Measurements from ENCODE around the gene ATP13A2.
"Not testable (repeated sequence)": the region's sequence is repeated elsewhere in the genome, so short reads cannot be mapped to it uniquely, and the experiment has no call there.

DNA sequence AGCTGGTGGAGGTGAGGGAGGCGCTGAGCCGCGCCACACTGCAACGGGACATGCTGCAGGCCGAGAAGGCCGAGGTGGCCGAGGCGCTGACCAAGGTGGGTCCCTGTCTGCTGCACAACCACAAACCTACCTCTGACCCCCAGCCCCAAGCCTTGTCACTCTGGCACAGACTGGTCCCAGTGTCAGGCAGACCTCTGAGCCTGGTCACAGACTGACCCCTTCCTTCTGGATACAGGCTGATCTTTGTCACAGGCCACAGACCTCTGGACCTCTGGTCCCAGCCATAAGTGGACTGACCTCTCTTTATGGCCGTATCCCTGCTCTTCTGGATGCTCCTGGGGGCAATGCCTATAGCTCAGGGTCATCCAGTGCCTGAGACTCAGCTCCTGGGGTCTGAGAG lies 66.2 kb downstream of the ATP13A2 start:
- TF ChIP-seq, protein P1, sequence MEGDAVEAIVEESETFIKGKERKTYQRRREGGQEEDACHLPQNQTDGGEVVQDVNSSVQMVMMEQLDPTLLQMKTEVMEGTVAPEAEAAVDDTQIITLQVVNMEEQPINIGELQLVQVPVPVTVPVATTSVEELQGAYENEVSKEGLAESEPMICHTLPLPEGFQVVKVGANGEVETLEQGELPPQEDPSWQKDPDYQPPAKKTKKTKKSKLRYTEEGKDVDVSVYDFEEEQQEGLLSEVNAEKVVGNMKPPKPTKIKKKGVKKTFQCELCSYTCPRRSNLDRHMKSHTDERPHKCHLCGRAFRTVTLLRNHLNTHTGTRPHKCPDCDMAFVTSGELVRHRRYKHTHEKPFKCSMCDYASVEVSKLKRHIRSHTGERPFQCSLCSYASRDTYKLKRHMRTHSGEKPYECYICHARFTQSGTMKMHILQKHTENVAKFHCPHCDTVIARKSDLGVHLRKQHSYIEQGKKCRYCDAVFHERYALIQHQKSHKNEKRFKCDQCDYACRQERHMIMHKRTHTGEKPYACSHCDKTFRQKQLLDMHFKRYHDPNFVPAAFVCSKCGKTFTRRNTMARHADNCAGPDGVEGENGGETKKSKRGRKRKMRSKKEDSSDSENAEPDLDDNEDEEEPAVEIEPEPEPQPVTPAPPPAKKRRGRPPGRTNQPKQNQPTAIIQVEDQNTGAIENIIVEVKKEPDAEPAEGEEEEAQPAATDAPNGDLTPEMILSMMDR (conservative IDR thresholded peaks at IDR 0.05; ENCODE audit: low read depth, low read length) = not testable (repeated sequence)
- not testable (repeated sequence) for TF ChIP-seq EZH2 (IDR thresholded peaks at IDR 0.05; ENCODE audit: borderline replicate concordance, low read depth, low read length, poor library complexity, severe bottlenecking)

Data from A673 (cell line).